ENCODE measurements around the gene IKZF4. TPM values are rescaled to one million over a fixed set of nuclear protein-coding genes. Genes with fewer than 3 reads are reported as not detected.
A peak's percentile ranks its signal among the peaks of the same experiment; 100 is the strongest.
"Not testable (repeated sequence)": the region's sequence is repeated elsewhere in the genome, so short reads cannot be mapped to it uniquely, and the experiment has no call there.

Gene IKZF4
- total RNA-seq, 2 experiments from 2014 or later = 7.5 to 8.2 TPM

GRCh38 chr12:55999999-56000540 is 20.8 kb upstream of the IKZF4 start:
- H3K36me3 Mint-ChIP-seq (ENCODE audit: low read depth); H3K9me3 Mint-ChIP-seq; DNase-seq; H3K27ac Mint-ChIP-seq; H3K4me3 Mint-ChIP-seq: not testable (repeated sequence)
- CTCF ChIA-PET = interaction anchor here (0.9 to 1.0 kb wide), 2 partner anchors 12 to 263 kb away, joined by 3 to 6 read pairs; no protein-coding TSS in a partner anchor
- intact Hi-C loops (cut with micrococcal nuclease) = loop anchor here (5.0 kb wide), 1 partner anchor 102 kb away; the partner anchor contains the start of gene PA2G4
- Mint-ChIP-seq H3K27me3 (ENCODE audit: low read depth) (peaks cover 18% of the 10 kb centered on the region), H3K4me1 (ENCODE audit: low read depth) (peaks cover 20% of the 10 kb centered on the region)

- Mint-ChIP-seq H3K4me1 (ENCODE audit: low read depth) (peaks cover 16% of the 10 kb centered on the region), H3K4me3 (no peak overlapping the region), H3K27me3 (ENCODE audit: low read depth) (peaks cover 13% of the 10 kb centered on the region), H3K27ac (no peak overlapping the region), H3K9me3 (no peaks in the 10 kb centered on the region), H3K36me3 (ENCODE audit: low read depth) (no peaks in the 10 kb centered on the region)
- intact Hi-C loops (cut with micrococcal nuclease) = no loop called here
- CTCF ChIA-PET = no interaction called here
- no peak for DNase-seq
These were observed 19.2 kb upstream of the IKZF4 start for GRCh38 chr12:56001487-56002100.

DNA sequence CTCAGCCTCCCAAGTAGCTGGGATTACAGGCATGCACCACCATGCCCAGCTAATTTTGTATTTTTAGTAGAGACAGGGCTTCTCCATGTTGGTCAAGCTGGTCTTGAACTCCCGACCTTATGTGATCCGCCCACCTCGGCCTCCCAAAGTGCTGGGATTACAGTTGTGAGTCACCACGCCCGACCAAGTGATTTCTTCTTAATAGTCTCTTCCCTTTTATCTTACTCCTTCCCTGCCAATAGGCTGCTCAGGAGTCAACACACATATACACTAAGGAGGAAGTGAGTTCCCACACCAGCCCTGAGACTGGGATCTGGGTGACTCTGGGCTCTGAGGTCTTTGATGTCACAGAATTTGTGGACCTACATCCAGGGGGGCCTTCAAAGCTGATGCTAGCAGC is 17.5 kb upstream of the IKZF4 start:
- H3K4me3 Mint-ChIP-seq; H3K27ac Mint-ChIP-seq; intact Hi-C loops (cut with micrococcal nuclease); H3K9me3 Mint-ChIP-seq; DNase-seq; H3K36me3 Mint-ChIP-seq (ENCODE audit: low read depth); H3K27me3 Mint-ChIP-seq (ENCODE audit: low read depth): not testable (repeated sequence)
- H3K4me1 Mint-ChIP-seq (ENCODE audit: low read depth) = peaks cover 16% of the 10 kb centered on the region
- CTCF ChIA-PET = interaction anchor here (0.6 to 1.1 kb wide), 5 partner anchors 11 to 266 kb away, joined by 3 to 4 read pairs (median 3); no protein-coding TSS in a partner anchor

- Mint-ChIP-seq H3K27me3 (ENCODE audit: low read depth) (no peaks in the 10 kb centered on the region), H3K9me3 (no peaks in the 10 kb centered on the region), H3K4me1 (ENCODE audit: low read depth) (peaks cover 20% of the 10 kb centered on the region), H3K36me3 (ENCODE audit: low read depth) (no peaks in the 10 kb centered on the region), H3K27ac (no peak overlapping the region), H3K4me3 (no peak overlapping the region)
- CTCF ChIA-PET = interaction anchor here (1.1 kb wide), 1 partner anchor 40 kb away, joined by 4 read pairs; no protein-coding TSS in a partner anchor
- intact Hi-C loops (cut with micrococcal nuclease) = no loop called here
- DNase-seq = no peak
These were observed 16.6 kb upstream of the IKZF4 start for GRCh38 chr12:56004211-56004610.

GRCh38 chr12:56007564-56008559 is 13.0 kb upstream of the IKZF4 start:
- peak; percentile 64 for DNase-seq
- no peaks in the 10 kb centered on the region for H3K36me3 Mint-ChIP-seq (ENCODE audit: low read depth)
- peak overlapping the region; percentile 90 for H3K4me3 Mint-ChIP-seq
- no peaks in the 10 kb centered on the region for H3K9me3 Mint-ChIP-seq
- no peaks in the 10 kb centered on the region for H3K27me3 Mint-ChIP-seq (ENCODE audit: low read depth)
- intact Hi-C loops (cut with micrococcal nuclease) = loop anchor here (1.0 kb wide), 3 partner anchors 12 to 35 kb away; partner anchors contain the start of gene RPS26
- CTCF ChIA-PET = interaction anchor here (0.8 to 1.8 kb wide), 3 partner anchors 12 to 270 kb away, joined by 3 to 8 read pairs (median 8); no protein-coding TSS in a partner anchor
- peak overlapping the region; percentile 76 for H3K27ac Mint-ChIP-seq
- H3K4me1 Mint-ChIP-seq (ENCODE audit: low read depth) = peaks cover 22% of the 10 kb centered on the region

GRCh38 chr12:56010111-56010570 is 10.7 kb upstream of the IKZF4 start:
- intact Hi-C loops (cut with micrococcal nuclease) = no loop called here

DNA sequence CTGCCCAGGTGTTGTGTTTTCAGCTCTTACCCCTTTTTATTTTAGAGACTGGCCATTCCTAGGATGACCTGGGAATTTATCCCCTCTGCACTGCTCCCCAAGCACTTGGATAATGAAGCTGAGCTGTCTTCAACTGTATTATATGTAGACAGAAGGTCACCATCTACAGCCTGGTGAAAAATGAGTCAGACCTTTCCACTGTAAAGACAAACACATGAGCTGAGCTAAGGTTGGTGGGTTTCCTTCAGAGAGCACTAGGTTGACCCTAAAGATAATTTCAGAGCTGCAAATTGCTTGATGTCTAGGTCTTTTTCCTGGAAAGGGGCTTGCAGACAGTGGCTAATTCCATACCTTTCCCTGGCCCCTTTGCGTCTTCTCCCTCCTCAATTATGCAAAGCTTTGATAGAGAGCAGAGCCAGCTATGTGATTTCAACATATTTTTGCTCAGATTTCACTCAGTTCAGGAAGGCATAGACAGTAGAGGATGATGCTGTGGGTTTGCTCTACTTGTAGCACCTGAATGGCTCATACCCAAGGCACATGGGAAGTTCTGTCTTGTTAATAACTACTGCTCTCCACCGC is 9.2 kb upstream of the IKZF4 start:
- CTCF ChIA-PET = interaction anchor here (0.7 to 5.4 kb wide), 5 partner anchors 8 to 29 kb away, joined by 3 to 40 read pairs (median 5); partner anchors contain the start of gene IKZF4
- Mint-ChIP-seq H3K36me3 (ENCODE audit: low read depth) (peaks cover 5% of the 10 kb centered on the region), H3K27ac (no peak overlapping the region), H3K27me3 (ENCODE audit: low read depth) (no peaks in the 10 kb centered on the region), H3K4me1 (ENCODE audit: low read depth) (peaks cover 20% of the 10 kb centered on the region), H3K9me3 (no peaks in the 10 kb centered on the region), H3K4me3 (no peak overlapping the region)
- intact Hi-C loops (cut with micrococcal nuclease) = no loop called here
- DNase-seq = no peak

More at GRCh38 chr12:56010111-56010570, 10.7 kb upstream of the IKZF4 start:
- CTCF ChIA-PET = interaction anchor here (0.7 to 5.4 kb wide), 5 partner anchors 12 to 1082 kb away, joined by 3 to 40 read pairs (median 5); no protein-coding TSS in a partner anchor
- Mint-ChIP-seq H3K27ac (no peak overlapping the region), H3K4me1 (ENCODE audit: low read depth) (peaks cover 22% of the 10 kb centered on the region), H3K9me3 (no peaks in the 10 kb centered on the region), H3K27me3 (ENCODE audit: low read depth) (no peaks in the 10 kb centered on the region), H3K36me3 (ENCODE audit: low read depth) (peaks cover 5% of the 10 kb centered on the region), H3K4me3 (no peak overlapping the region)
- DNase-seq = no peak

DNA sequence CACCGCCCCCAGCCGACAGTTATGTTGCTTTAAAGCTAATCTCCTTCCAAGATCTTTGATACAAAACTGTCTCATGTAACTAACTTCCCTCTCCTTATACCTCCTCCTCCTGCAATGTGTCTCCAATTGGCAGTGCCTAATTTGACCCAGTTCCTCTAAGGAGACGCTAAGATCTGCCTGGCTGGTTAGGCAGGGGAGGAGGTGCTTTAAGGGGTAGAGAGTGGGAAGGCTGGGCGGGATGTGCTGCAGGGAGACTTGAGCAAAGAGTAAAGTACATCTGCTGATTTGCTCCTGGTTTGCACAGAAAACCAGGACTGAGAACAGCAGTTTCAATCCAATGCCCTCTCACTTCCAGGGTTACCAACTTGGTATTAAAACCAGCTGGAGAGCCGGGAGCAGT is 7.4 kb upstream of the IKZF4 start:
- Mint-ChIP-seq H3K27ac (no peak overlapping the region), H3K27me3 (ENCODE audit: low read depth) (no peaks in the 10 kb centered on the region), H3K4me3 (no peak overlapping the region), H3K9me3 (no peaks in the 10 kb centered on the region), H3K4me1 (ENCODE audit: low read depth) (peaks cover 11% of the 10 kb centered on the region), H3K36me3 (ENCODE audit: low read depth) (peaks cover 5% of the 10 kb centered on the region)
- no peak for DNase-seq
- intact Hi-C loops (cut with micrococcal nuclease) = no loop called here
- CTCF ChIA-PET = interaction anchor here (0.9 to 5.4 kb wide), 3 partner anchors 11 to 17 kb away, joined by 3 to 40 read pairs (median 6); no protein-coding TSS in a partner anchor

DNA sequence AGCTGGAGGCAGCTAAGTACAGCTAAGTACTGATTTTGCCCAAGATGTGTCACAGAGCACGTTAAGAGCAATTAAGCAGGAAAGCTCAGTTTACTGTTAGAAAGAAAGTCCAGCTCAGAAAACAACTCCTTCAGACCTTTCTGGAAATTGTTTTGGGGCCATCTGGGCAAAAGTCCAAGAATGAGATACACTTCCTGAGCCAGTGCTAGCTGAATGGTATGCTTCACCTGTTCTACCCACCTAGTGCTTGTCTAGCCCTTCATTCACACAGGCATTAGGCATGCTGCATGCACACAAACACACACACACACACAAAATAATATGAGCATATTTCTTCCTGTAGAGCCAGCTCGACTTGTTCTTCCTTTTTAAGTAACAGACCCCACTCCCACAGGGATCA is 6.6 kb upstream of the IKZF4 start:
- peaks cover 5% of the 10 kb centered on the region for H3K36me3 Mint-ChIP-seq (ENCODE audit: low read depth)
- DNase-seq = no peak
- no peaks in the 10 kb centered on the region for H3K27me3 Mint-ChIP-seq (ENCODE audit: low read depth)
- H3K9me3 Mint-ChIP-seq = no peaks in the 10 kb centered on the region
- no peak overlapping the region for H3K4me3 Mint-ChIP-seq
- no peak overlapping the region for H3K27ac Mint-ChIP-seq
- intact Hi-C loops (cut with micrococcal nuclease) = no loop called here
- H3K4me1 Mint-ChIP-seq (ENCODE audit: low read depth) = peaks cover 7% of the 10 kb centered on the region
- CTCF ChIA-PET = interaction anchor here (0.9 to 5.4 kb wide), 3 partner anchors 11 to 18 kb away, joined by 3 to 40 read pairs (median 6); no protein-coding TSS in a partner anchor

DNA sequence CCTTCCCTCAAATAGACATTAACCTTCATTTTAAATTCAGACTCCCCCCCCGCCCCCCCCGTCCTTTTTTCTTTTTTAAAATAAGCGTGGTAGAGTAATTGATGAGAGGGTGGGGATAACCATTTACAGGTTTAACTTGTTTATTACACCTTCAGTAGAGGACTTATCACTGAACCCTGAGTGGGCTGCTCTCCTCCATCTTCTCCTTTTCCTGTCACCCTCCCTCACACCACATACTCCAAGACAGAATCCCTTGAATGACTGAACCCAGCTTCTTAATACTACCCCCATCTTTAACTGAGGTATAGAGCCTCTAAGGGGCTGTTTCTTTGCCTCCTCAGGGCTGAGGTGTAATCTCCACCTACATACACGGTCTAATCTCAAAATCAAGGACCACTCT is 3.7 kb upstream of the IKZF4 start:
- no peak for DNase-seq
- H3K4me3 Mint-ChIP-seq = no peak overlapping the region
- H3K27me3 Mint-ChIP-seq (ENCODE audit: low read depth) = no peaks in the 10 kb centered on the region
- no peaks in the 10 kb centered on the region for H3K9me3 Mint-ChIP-seq
- intact Hi-C loops (cut with micrococcal nuclease) = no loop called here
- peaks cover 8% of the 10 kb centered on the region for H3K36me3 Mint-ChIP-seq (ENCODE audit: low read depth)
- CTCF ChIA-PET = interaction anchor here (0.5 kb wide), 1 partner anchor 11 kb away, joined by 3 read pairs; no protein-coding TSS in a partner anchor
- no peak overlapping the region for H3K27ac Mint-ChIP-seq
- peaks cover 24% of the 10 kb centered on the region for H3K4me1 Mint-ChIP-seq (ENCODE audit: low read depth)

- Mint-ChIP-seq H3K4me3 (no peak overlapping the region), H3K9me3 (no peaks in the 10 kb centered on the region), H3K27ac (no peak overlapping the region), H3K27me3 (ENCODE audit: low read depth) (no peaks in the 10 kb centered on the region), H3K4me1 (ENCODE audit: low read depth) (peaks cover 28% of the 10 kb centered on the region), H3K36me3 (ENCODE audit: low read depth) (peaks cover 8% of the 10 kb centered on the region)
- CTCF ChIA-PET = interaction anchor here (3.0 kb wide), 1 partner anchor 22 kb away, joined by 11 read pairs; the partner anchor contains the start of gene SUOX
- intact Hi-C loops (cut with micrococcal nuclease) = no loop called here
- DNase-seq = no peak
These were observed 2.5 kb upstream of the IKZF4 start for GRCh38 chr12:56018356-56018755.

Data from activated naive CD4-positive, alpha-beta T cell treated with anti-CD3 and anti-CD28 coated beads for 36 hours (primary cell).